PC-3 (cell line): ENCODE results near the gene NPBWR2. TPM values are rescaled to one million over a fixed set of nuclear protein-coding genes. Genes with fewer than 3 reads are reported as not detected.
A peak's percentile ranks its signal among the peaks of the same experiment; 100 is the strongest.

Source experiments
- ATAC-seq: fragments of 200-7000 bp; cut with Tn5 transposase; 2 replicates; pipeline ENCODE4 v1.9.1; 2020; ENCODE audit warnings: mild to moderate bottlenecking, moderate library complexity
- BruUV-seq: library from RNA; stranded (reverse); fragments of 400-500 nt; replicated peaks from 2 replicates; lab custom pipeline; 2021; lab: Mats Ljungman, UMichigan
- CTCF ChIA-PET: fragments of 300-600 bp; sonication (Branson Sonifier 250); formaldehyde crosslinking; loops from one replicate; lab custom pipeline; 2022; ENCODE audit warnings: antibody characterized with exemption; lab: Charles Lee
- POLR2A ChIA-PET: fragments of 300-600 bp; sonication (Branson Sonifier 250); formaldehyde crosslinking; loops from one replicate; lab custom pipeline; 2022; ENCODE audit warnings: antibody characterized with exemption; ENCODE audit not compliant: unreplicated experiment; lab: Charles Lee
- DNase-seq: peaks from one replicate; pipeline ENCODE4 v3.0.0-alpha.2; 2015
- H2AFZ ChIP-seq: fragments of 300-600 bp; sonication (generic); 2 replicates; pipeline ENCODE4 v1.6.0; 2016; ENCODE audit warnings: antibody characterized with exemption, low read length
- H3F3A ChIP-seq: fragments of 300-600 bp; sonication (generic); one replicate; pipeline ENCODE4 v1.6.0; 2017; ENCODE audit warnings: antibody characterized with exemption, low read length, control low read depth, mild to moderate bottlenecking; ENCODE audit not compliant: unreplicated experiment
- H3K27ac ChIP-seq: fragments of 300-600 bp; sonication (generic); 2 replicates; pipeline ENCODE4 v1.5.1; 2016; ENCODE audit warnings: mild to moderate bottlenecking, low read length
- H3K27me3 ChIP-seq: fragments of 300-600 bp; sonication (generic); 2 replicates; pipeline ENCODE4 v1.6.1; 2016; ENCODE audit warnings: low read length, mixed read lengths
- H3K36me3 ChIP-seq: fragments of 300-600 bp; sonication (generic); 2 replicates; pipeline ENCODE4 v1.6.1; 2016; ENCODE audit warnings: low read depth, mixed run types, low read length, mixed read lengths
- H3K4me1 ChIP-seq: fragments of 300-600 bp; sonication (generic); 2 replicates; pipeline ENCODE4 v1.5.1; 2016; ENCODE audit warnings: low read length; ENCODE audit not compliant: insufficient read depth
- H3K4me2 ChIP-seq: fragments of 300-600 bp; sonication (generic); 2 replicates; pipeline ENCODE4 v1.6.0; 2016; ENCODE audit warnings: low read length
- H3K4me3 ChIP-seq: fragments of 300-600 bp; sonication (generic); 2 replicates; pipeline ENCODE4 v1.5.1; 2016; ENCODE audit warnings: mild to moderate bottlenecking, low read length, mixed read lengths
- H3K79me2 ChIP-seq: fragments of 300-600 bp; sonication (generic); 2 replicates; pipeline ENCODE4 v1.6.1; 2017; ENCODE audit warnings: low read length, mixed read lengths
- H3K9ac ChIP-seq: fragments of 300-600 bp; sonication (generic); 2 replicates; pipeline ENCODE4 v1.6.0; 2016; ENCODE audit warnings: mild to moderate bottlenecking, low read length
- H3K9me2 ChIP-seq: fragments of 300-600 bp; sonication (generic); replicated peaks from 2 replicates; pipeline ENCODE4 v1.6.1; 2016; ENCODE audit warnings: mixed run types, low read length, mixed read lengths
- H3K9me3 ChIP-seq: fragments of 300-600 bp; sonication (generic); 2 replicates; pipeline ENCODE4 v1.6.1; 2016; ENCODE audit warnings: low read length, mixed read lengths
- H4K20me1 ChIP-seq: fragments of 300-600 bp; sonication (generic); 2 replicates; pipeline ENCODE4 v1.6.1; 2016; ENCODE audit warnings: low read length, mixed read lengths
- CTCF ChIP-seq: fragments of 300-600 bp; sonication (generic); conservative IDR thresholded peaks from 2 replicates; pipeline ENCODE4 v1.5.1; 2017; ENCODE audit warnings: antibody characterized with exemption, low read depth, mild to moderate bottlenecking, low read length
- EZH2 ChIP-seq: fragments of 300-600 bp; sonication (generic); IDR thresholded peaks from one replicate; pipeline ENCODE4 v1.6.1; 2017; ENCODE audit warnings: antibody characterized with exemption, mild to moderate bottlenecking, low read length; ENCODE audit not compliant: unreplicated experiment
- EZH2phosphoT487 ChIP-seq: fragments of 300-600 bp; sonication (generic); IDR thresholded peaks from 2 replicates; pipeline ENCODE4 v1.6.1; 2018; ENCODE audit warnings: mild to moderate bottlenecking, antibody characterized with exemption, low read length, borderline replicate concordance
- intact Hi-C: fragments of 100-400 bp; cut with micrococcal nuclease; formaldehyde crosslinking; loops from 2 replicates; pipeline ENCODE4 v1.9.0; 2023
- total RNA-seq: library from RNA; depleted of rRNA; stranded (reverse); fragments of >200 nt; gene quantifications from 2 replicates; pipeline ENCODE4 v1.2.3, GENCODE V29; 2014

The NPBWR2 gene
- total RNA-seq, 1 experiment from 2014 or later: not detected

- Histone ChIP-seq H3K79me2 (no peaks in the 10 kb centered on the region), H3K9me3 (0 out of 2 replicates have a peak, but pooled peaks cover 8% of the 10 kb centered on the region), H3K27ac (no peak overlapping the region), H3K27me3 (no peaks in the 10 kb centered on the region), H4K20me1 (no peaks in the 10 kb centered on the region), H3K9ac (no peak overlapping the region), H3K4me1 (0 out of 2 replicates have a peak, but pooled peaks cover 9% of the 10 kb centered on the region), H3F3A (no peaks in the 10 kb centered on the region), H3K4me3 (no peak overlapping the region), H3K4me2 (no peak overlapping the region), H2AFZ (no peak overlapping the region), H3K36me3 (no peaks in the 10 kb centered on the region), H3K9me2 (no peaks in the 10 kb centered on the region)
- ATAC-seq (no peak), DNase-seq (no peak)
- BruUV-seq: no TSS peak
- ChIA-PET CTCF (no interaction called here), POLR2A (no interaction called here)
- TF ChIP-seq CTCF: peak; percentile 53
- TF ChIP-seq EZH2: no peak
- TF ChIP-seq EZH2phosphoT487: no peak
- intact Hi-C loops: no loop called here
These were observed 38.3 kb upstream of the NPBWR2 start for GRCh38 chr20:64145458-64146300.

GRCh38 chr20:64144144-64144912, 37.0 kb upstream of the NPBWR2 start:
- H3K4me1 ChIP-seq: 0 out of 2 replicates have a peak, but pooled peaks cover 9% of the 10 kb centered on the region
- POLR2A ChIA-PET: no interaction called here
- no peak overlapping the region for H3K9ac ChIP-seq
- CTCF ChIA-PET: no interaction called here
- H3K79me2 ChIP-seq: no peaks in the 10 kb centered on the region
- H3K36me3 ChIP-seq: no peaks in the 10 kb centered on the region
- 0 out of 2 replicates have a peak, but pooled peaks cover 8% of the 10 kb centered on the region for H3K9me3 ChIP-seq
- no peak overlapping the region for H3K4me3 ChIP-seq
- no peaks in the 10 kb centered on the region for H4K20me1 ChIP-seq
- no peaks in the 10 kb centered on the region for H3K9me2 ChIP-seq
- ATAC-seq (no peak), DNase-seq (no peak)
- BruUV-seq: no TSS peak
- H3K27ac ChIP-seq: no peak overlapping the region
- no peaks in the 10 kb centered on the region for H3F3A ChIP-seq
- no peak overlapping the region for H2AFZ ChIP-seq
- TF ChIP-seq EZH2phosphoT487: no peak
- no peak for TF ChIP-seq CTCF
- TF ChIP-seq EZH2: no peak
- no peaks in the 10 kb centered on the region for H3K27me3 ChIP-seq
- no peak overlapping the region for H3K4me2 ChIP-seq
- intact Hi-C loops: no loop called here
